ENCODE measurements around the gene CARD19. TPM values are rescaled to one million over a fixed set of nuclear protein-coding genes. Genes with fewer than 3 reads are reported as not detected.
"Not testable (repeated sequence)": the region's sequence is repeated elsewhere in the genome, so short reads cannot be mapped to it uniquely, and the experiment has no call there.

Gene CARD19
- polyA plus RNA-seq, 6 donors from 2014 or later = 18.4 to 37.3 (median 27.4) TPM

DNA sequence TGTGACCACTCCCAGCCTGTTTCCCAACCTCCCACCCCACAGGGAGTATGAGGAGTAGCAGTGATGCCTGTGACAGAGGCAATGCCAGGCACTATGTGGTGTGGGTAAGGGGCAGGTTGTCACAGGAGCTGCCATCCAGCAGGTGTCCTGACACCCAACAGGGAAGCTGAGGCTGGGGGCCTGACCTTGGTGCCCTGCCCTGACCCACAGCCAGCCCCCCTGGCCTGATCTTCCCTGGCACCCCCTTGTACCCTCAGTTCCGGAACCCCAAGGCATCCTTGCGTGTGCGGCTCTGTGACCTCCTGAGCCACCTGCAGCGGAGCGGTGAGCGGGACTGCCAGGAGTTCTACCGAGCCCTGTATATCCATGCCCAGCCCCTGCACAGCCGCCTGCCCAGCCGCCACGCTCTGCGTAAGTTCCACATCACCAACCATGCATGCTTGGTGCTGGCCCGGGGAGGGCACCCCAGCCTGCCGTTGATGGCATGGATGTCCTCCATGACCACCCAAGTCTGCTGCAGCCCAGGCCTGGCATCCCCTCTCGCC lies 14.4 kb downstream of the CARD19 start:
- H3K4me3 Mint-ChIP-seq = no peak overlapping the region
- DNase-seq (no peak), ATAC-seq (ENCODE audit: low read depth in 2 of 2) (peak in 1 of 2 donors; percentile 18)
- H3K9me3 Mint-ChIP-seq = peaks cover 0 to 3% (median 0%) of the 10 kb centered on the region in 7 donors
- H3K4me1 Mint-ChIP-seq = peaks cover 21 to 49% (median 30%) of the 10 kb centered on the region in 3 donors
- H3K36me3 Mint-ChIP-seq = peaks cover 0 to 8% of the 10 kb centered on the region in 2 donors
- H3K27ac Mint-ChIP-seq = peak overlapping the region in 2 of 6 donors; percentile 32 to 39
- H3K27me3 Mint-ChIP-seq = no peaks in the 10 kb centered on the region

DNA sequence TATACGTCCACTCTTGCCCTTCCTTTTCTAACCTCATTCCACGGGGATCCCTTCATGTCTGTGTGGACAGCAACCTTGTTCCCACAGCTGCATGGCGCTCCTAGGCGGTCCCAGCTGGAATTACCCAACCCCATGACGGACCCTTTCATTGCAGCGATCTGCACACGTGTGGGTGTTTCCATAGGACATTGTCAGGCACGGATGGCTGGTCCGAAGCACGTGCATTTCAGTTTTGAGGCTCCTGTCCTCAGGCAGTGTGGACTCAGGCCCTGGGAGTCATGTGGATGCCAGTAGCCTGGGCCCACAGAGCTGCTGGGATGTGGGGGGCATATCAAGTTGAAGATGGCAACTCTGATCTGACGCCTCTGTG lies 15.0 kb downstream of the CARD19 start:
- ATAC-seq (ENCODE audit: low read depth in 2 of 2) (no peak), DNase-seq (no peak)
- Mint-ChIP-seq H3K36me3 (peaks cover 0 to 8% of the 10 kb centered on the region in 2 donors), H3K4me1 (peaks cover 21 to 43% (median 30%) of the 10 kb centered on the region in 3 donors), H3K27me3 (no peaks in the 10 kb centered on the region), H3K9me3 (no peaks in the 10 kb centered on the region), H3K27ac (peak overlapping the region in 3 of 6 donors; percentile 32 to 65 (median 62)), H3K4me3 (peak overlapping the region in 2 of 8 donors; percentile 1 to 16)

DNA sequence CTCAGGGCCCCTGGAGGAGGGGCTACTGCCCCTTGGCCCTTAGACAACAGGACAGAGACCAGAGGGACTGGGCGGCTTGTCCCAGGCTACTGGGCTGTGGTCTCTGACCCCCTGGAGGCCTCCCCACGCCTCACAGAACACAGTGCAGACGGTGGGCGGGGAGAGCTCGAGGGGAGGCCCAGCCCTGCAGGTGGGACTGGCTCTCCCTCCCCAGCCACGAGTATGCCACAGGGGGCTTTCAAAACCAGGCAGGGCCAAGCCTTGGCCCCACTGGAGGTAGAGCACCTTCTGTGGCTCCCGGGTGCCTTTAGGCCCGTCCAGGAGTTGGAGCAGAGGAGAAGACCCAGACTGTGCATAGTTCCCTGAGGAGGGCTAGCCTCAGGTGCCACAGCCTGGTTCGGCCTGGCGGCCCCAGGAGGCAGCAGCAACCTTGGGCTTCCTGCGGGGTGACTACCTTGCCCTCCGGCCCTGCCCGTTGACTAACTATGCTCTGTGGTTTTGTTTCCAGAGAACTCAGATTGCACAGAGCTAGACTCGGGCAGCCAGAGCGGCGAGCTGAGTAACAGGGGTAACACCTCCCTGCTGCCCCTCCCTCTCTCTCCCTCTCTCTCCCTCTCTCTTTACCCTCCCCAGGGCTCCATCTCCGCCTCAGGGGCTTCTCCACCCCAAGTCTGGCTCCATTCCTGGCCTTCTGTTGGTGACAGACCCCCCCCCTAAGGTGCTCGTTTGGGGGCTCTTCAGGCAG lies 15.5 kb downstream of the CARD19 start:
- H3K4me1 Mint-ChIP-seq = peaks cover 21 to 41% (median 30%) of the 10 kb centered on the region in 3 donors
- H3K36me3 Mint-ChIP-seq = peaks cover 0 to 8% of the 10 kb centered on the region in 2 donors
- peak overlapping the region in 1 of 6 donors; percentile 32 for H3K27ac Mint-ChIP-seq
- ATAC-seq (ENCODE audit: low read depth in 2 of 2) (peak; percentile 49 to 52), DNase-seq (no peak)
- no peaks in the 10 kb centered on the region for H3K9me3 Mint-ChIP-seq
- peak overlapping the region in 2 of 8 donors; percentile 6 to 44 for H3K4me3 Mint-ChIP-seq
- H3K27me3 Mint-ChIP-seq = no peaks in the 10 kb centered on the region

DNA sequence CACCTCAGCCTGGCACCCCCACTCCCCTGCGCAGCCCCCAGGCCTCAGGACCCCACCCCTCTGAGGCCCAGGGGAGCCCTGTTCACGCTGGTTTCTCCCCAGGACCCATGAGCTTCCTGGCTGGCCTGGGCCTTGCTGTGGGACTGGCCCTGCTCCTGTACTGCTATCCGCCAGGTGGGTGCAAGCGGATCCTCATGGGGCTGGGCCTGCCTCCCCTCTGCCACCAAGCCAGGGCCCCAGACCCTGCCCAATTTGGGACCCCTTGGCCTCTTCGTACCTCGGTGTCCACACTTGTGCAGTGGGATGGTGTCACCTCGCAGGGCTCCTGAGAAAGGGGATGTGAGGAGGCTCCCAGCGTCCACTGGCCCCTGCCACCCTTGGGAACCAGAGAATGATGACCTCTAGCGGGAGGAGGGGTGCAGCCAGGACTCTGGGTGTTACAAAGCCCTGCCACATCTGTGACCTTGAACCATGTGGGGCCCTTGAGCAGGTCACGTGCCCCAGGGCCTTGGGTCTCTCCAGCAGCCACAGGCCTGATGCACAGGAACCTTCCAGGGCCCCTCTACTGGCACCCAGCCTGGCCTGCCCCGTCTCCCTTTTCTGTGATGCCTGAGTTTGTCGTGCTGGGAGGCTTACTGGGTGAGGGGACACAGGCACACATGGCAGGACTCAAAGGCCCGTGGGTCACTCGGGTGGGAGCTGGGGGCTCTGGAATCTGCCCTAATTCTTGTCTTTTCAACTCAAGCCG lies 16.3 kb downstream of the CARD19 start:
- H3K36me3 Mint-ChIP-seq = peaks cover 0 to 8% of the 10 kb centered on the region in 2 donors
- H3K9me3 Mint-ChIP-seq = no peaks in the 10 kb centered on the region
- no peak for ATAC-seq (ENCODE audit: low read depth in 2 of 2)
- DNase-seq = no peak
- no peak overlapping the region for H3K27ac Mint-ChIP-seq
- peak overlapping the region in 2 of 8 donors; percentile 6 to 40 for H3K4me3 Mint-ChIP-seq
- peaks cover 21 to 41% (median 28%) of the 10 kb centered on the region in 3 donors for H3K4me1 Mint-ChIP-seq
- no peaks in the 10 kb centered on the region for H3K27me3 Mint-ChIP-seq

DNA sequence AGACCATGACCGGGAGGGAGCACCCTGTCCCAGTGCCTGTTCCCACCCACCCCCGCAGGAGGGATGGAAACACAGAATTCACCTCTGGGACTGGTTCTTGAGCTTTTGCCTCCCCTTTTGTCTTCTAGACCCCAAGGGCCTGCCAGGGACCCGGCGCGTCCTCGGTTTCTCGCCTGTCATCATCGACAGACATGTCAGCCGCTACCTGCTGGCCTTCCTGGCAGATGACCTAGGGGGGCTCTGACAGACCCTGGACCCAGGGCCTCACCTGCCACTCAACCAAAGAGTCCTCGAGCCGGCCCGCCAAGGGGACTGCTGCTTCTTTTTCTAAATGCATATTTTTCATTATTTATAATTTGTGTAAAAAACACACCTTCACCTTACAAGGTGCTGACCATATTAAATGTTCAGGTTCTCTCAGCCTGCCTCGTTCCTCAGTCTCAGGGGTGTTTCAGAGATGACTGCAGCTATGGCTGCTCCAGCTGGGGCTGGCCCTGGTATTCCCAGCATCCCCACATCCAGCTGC lies 16.9 kb downstream of the CARD19 start:
- Mint-ChIP-seq H3K36me3 (peaks cover 0 to 8% of the 10 kb centered on the region in 2 donors), H3K9me3 (no peaks in the 10 kb centered on the region), H3K27me3 (no peaks in the 10 kb centered on the region), H3K27ac (no peak overlapping the region), H3K4me3 (peak overlapping the region in 1 of 8 donors; percentile 40), H3K4me1 (peaks cover 19 to 41% (median 25%) of the 10 kb centered on the region in 3 donors)
- DNase-seq = no peak
- ATAC-seq (ENCODE audit: low read depth in 2 of 2) = no peak

DNA sequence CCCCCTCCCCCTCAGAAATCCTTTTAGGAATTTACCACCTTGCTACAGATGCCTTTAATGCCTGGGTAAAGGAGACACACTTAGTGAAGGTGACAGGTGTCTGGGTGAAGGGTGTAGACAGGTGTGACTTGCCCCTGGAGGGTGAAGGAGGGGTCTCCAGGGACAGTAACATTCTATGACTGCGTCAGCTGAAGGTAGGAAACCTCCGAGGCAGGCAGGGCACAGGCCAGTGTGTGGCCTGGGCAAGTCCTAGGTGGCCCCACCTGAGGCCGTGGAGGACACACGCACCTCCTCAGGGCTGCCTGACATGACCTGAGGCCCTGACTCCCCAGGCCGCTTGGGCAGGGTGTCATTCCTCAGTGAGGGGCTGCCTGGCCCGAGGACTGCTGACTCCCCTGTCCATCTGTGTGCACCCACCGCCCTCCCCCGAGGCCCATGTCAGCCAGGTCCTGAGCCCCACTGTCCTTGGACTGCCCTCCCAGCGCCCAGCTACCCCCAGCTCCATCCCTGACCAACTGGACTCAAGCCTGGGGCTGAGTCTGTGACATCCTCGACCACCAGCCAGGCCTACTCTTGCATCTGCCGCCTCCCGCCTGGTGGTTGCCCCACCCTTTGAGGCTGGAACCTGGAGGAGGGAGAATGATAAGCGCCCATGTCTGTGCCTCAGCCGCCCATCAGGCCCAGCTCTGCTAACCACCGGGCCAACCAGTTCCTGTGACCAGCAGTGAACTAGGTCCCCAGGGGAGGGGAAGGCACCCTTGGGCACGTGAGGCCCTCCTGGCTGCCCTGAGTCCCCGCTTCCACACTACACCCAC lies 18.4 kb downstream of the CARD19 start:
- DNase-seq (no peak), ATAC-seq (ENCODE audit: low read depth in 2 of 2) (no peak)
- no peak overlapping the region for H3K4me3 Mint-ChIP-seq
- no peaks in the 10 kb centered on the region for H3K27me3 Mint-ChIP-seq
- peaks cover 0 to 8% of the 10 kb centered on the region in 2 donors for H3K36me3 Mint-ChIP-seq
- no peaks in the 10 kb centered on the region for H3K9me3 Mint-ChIP-seq
- H3K4me1 Mint-ChIP-seq = peaks cover 22 to 36% (median 24%) of the 10 kb centered on the region in 3 donors
- peak overlapping the region in 2 of 6 donors; percentile 53 to 82 for H3K27ac Mint-ChIP-seq

DNA sequence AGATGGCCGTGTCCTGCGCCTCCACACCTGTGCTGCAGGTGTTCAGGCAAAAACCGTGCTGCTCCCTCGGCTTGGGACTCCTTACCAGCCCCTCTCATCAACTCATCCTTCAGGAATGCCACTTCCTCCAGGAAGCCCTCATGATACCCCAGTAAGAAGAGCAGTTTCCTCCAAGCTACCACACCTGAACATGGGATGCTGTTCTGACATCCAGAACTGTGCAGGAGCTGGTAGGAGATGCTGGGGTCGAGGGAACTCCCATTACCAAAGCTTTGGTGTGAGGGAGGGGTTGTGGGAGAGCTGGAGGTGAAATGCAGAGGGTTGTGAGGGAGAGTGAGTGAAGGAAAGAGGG lies 18.9 kb downstream of the CARD19 start:
- Mint-ChIP-seq H3K9me3 (no peaks in the 10 kb centered on the region), H3K4me1 (peaks cover 28 to 40% (median 28%) of the 10 kb centered on the region in 3 donors), H3K36me3 (peaks cover 0 to 8% of the 10 kb centered on the region in 2 donors), H3K4me3 (no peak overlapping the region), H3K27ac (peak overlapping the region in 3 of 6 donors; percentile 15 to 83 (median 53)), H3K27me3 (no peaks in the 10 kb centered on the region)
- DNase-seq = no peak
- ATAC-seq (ENCODE audit: low read depth in 2 of 2) = no peak

DNA sequence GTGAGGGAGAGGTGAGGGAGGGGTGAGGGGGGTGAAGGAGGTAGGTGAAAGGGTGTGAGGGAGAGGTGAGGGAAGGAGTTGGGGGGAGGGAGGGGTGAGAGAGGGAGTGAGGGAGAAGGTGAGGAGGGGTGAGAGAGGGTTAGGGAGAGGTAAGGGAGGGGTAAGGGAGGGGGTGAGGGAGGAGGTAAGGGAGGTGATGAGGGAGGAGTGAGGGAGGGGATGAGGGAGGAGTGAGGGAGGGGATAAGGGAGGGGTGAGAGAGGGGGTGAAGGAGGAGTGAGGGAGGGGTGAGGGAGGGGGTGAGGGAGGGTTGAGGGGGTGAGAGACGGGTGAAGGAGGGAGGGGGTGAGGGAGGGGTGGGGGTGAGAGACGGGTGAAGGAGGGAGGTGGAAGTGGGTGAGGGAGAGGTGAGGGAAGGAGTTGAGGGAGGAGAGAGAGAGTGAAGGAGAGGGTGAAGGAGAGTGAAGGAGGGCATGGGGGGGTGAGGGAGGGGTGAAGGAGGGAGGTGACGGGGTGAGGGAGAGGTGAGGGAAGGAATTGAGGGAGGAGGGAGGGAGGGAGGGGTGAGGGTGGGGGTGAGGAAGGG lies 19.6 kb downstream of the CARD19 start:
- H3K27me3 Mint-ChIP-seq = no peaks in the 10 kb centered on the region
- peaks cover 28 to 40% (median 28%) of the 10 kb centered on the region in 3 donors for H3K4me1 Mint-ChIP-seq
- ATAC-seq (ENCODE audit: low read depth in 2 of 2) (no peak), DNase-seq (no peak)
- H3K27ac Mint-ChIP-seq = peak overlapping the region in 1 of 6 donors; percentile 65
- H3K9me3 Mint-ChIP-seq = no peaks in the 10 kb centered on the region
- peaks cover 0 to 7% of the 10 kb centered on the region in 2 donors for H3K36me3 Mint-ChIP-seq
- no peak overlapping the region for H3K4me3 Mint-ChIP-seq

DNA sequence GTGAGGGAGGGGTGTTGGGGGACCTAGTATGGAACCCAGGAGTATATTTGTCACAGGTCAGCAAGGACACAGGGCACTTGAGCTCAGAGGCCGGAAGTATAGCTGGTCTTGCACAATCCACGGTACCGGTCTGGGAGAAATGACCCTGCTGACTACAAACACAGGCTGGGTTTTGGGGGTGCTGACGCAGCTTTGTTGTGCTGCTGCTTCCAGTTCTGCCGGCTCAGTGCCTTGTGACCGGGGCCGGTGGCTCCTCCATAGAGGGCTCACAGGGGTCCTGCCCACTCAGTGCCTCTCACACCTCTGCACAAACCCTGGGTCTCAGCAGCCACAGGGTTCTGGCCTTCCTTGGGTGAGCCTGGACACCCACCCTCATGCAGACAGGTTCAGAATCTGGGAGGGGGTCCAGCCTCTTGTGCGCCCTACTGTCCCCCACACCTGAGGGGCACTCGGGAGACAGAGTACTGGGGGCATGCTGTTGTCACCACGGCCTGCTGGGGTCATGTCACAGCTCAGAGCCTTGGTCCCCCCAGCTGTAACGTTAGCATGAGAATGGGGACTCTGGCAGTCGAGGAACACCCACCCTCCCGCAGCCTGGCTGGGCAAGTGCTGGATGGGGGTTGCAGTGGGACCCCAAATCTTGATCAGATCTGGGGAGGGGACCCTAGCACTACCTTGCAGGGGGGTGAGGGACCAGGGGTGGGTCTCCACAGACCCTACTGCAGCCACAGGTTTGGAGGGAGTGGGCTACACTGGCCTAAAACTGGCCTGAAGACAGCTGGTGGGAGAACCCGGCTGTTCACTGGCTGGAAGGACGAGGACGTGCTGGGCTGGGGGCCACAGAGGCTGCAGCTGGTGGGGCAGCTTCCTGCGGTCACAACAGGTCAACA lies 20.3 kb downstream of the CARD19 start:
- Mint-ChIP-seq H3K9me3 (no peaks in the 10 kb centered on the region), H3K27ac (peak overlapping the region in 1 of 6 donors; percentile 65), H3K36me3 (no peaks in the 10 kb centered on the region), H3K4me3 (no peak overlapping the region), H3K4me1 (peaks cover 21 to 40% (median 21%) of the 10 kb centered on the region in 3 donors), H3K27me3 (no peaks in the 10 kb centered on the region)
- DNase-seq = no peak
- no peak for ATAC-seq (ENCODE audit: low read depth in 2 of 2)

DNA sequence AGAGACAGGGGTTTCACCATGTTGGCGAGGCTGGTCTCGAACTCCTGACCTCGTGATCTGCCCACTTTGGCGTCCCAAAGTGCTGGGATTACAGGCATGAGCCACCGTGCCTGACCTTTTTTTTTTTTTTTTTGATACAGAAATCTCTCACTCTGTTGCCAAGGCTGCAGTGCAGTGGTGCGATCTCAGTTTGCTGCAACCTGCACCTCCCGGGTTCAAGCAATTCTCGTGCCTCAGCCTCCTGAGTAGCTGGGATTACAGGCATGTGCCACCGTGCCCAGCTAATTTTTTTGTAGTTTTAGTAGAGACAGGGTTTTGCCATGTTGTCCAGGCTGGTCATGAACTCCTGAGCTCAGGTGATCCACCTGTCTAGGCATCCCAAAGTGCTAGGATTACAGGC lies 21.5 kb downstream of the CARD19 start:
- H3K4me3 Mint-ChIP-seq; ATAC-seq (ENCODE audit: low read depth in 2 of 2); H3K36me3 Mint-ChIP-seq; H3K27me3 Mint-ChIP-seq; H3K9me3 Mint-ChIP-seq; DNase-seq: not testable (repeated sequence)
- peak overlapping the region in 2 of 6 donors; percentile 41 to 78 for H3K27ac Mint-ChIP-seq
- H3K4me1 Mint-ChIP-seq = peaks cover 18 to 31% (median 24%) of the 10 kb centered on the region in 3 donors

DNA sequence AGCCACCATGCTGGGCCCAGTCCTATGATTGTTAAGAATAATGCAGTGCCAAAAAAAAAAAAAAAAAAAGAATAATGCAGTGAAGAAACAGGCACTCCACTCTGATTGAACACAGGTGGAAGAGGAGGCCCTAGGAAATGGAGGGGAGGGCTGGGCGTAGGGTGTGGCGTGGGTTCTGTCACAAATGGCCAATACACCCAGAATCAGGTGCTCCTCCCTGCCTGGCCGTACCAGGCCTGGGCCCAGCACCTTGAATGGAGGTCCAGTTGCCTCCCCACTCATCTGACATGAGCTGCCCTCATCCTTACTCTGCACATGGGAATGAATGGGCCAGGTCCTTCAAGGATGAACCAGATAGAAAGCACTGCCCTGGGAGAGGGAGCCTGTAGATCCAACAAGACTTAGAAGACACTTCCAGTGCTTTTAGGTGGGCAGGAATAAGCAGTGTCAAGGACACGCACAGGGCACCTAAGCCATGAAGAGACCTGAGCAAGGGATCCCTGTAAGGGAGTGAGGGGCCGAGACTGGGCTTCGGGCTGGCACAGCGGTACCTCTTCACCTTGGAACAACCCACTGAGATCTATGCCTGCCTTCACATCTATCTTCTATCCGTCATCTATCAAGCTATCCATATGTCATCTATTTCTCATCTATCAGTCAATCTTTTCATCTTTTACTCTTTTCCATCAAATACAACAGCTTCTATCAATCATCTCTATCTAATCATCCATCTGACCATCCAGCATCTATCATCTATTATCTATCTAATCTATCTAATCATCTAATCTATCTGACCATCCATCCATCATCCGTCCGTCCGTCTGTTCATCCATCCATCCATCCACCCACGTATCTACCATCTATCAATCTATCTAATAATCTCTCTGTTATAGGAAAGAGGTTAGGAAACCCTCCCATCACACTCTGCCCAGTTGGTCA lies 22.2 kb downstream of the CARD19 start:
- ATAC-seq (ENCODE audit: low read depth in 2 of 2) = no peak
- Mint-ChIP-seq H3K27ac (peak overlapping the region in 2 of 6 donors; percentile 41 to 78), H3K4me1 (peaks cover 18 to 29% (median 24%) of the 10 kb centered on the region in 3 donors), H3K27me3 (no peaks in the 10 kb centered on the region), H3K9me3 (no peaks in the 10 kb centered on the region), H3K36me3 (no peaks in the 10 kb centered on the region), H3K4me3 (no peak overlapping the region)
- no peak for DNase-seq

Measured in naive B cell (primary cell).